GM19099 (cell line): Measurements from ENCODE around the gene C11orf16.

Experiments
- POLR2A ChIP-seq: IDR thresholded peaks from 3 replicates; pipeline ENCODE4 v1.6.1; 2011; ENCODE audit warnings: low read depth; ENCODE audit not compliant: insufficient read length; ENCODE audit errors: extremely low read depth

C11orf16 gene

GRCh38 chr11:8870411-8871170 lies 62.2 kb downstream of the C11orf16 start:
- no peak for TF ChIP-seq POLR2A
